ENCODE results near the gene USP49.

The USP49 gene

GRCh38 chr6:41895300-41896233 is at the start of gene USP49 (continued):
- TF ChIP-seq ZNF311 (tag by site-specific recombination; IDR thresholded peaks at IDR 0.05; ENCODE audit: borderline replicate concordance) (no peak), IKZF3 (tag by site-specific recombination; IDR thresholded peaks at IDR 0.05) (no peak), ZBTB44 (tag by site-specific recombination; IDR thresholded peaks at IDR 0.05) (no peak), ZNF138 (tag by site-specific recombination; IDR thresholded peaks at IDR 0.05; ENCODE audit: borderline replicate concordance) (no peak), ZNF350 (tag by site-specific recombination; IDR thresholded peaks at IDR 0.05) (no peak), TRIM28 (IDR thresholded peaks at IDR 0.05; ENCODE audit: borderline replicate concordance, low read length) (no peak), ZNF670 (tag by site-specific recombination; IDR thresholded peaks at IDR 0.05; ENCODE audit: low read depth) (no peak), ZNF585B (tag by site-specific recombination; IDR thresholded peaks at IDR 0.05) (no peak), ZNF677 (tag by site-specific recombination; IDR thresholded peaks at IDR 0.05) (no peak), ZFP3 (tag by site-specific recombination; IDR thresholded peaks at IDR 0.05; ENCODE audit: low read depth) (no peak), ZNF558 (tag by site-specific recombination; IDR thresholded peaks at IDR 0.05) (no peak), ZNF473 (tag by site-specific recombination; IDR thresholded peaks at IDR 0.05) (no peak), ZNF19 (tag by site-specific recombination; IDR thresholded peaks at IDR 0.05; ENCODE audit: low read depth) (no peak), ZNF707 (tag by site-specific recombination; IDR thresholded peaks at IDR 0.05) (no peak), ZNF211 (tag by site-specific recombination; IDR thresholded peaks at IDR 0.05; ENCODE audit: low read depth) (no peak), TCF7L2 (IDR thresholded peaks at IDR 0.05; ENCODE audit: borderline replicate concordance, low read depth, low read length) (peak; percentile 31; the same call in 1 of the 2 replicates), ZNF521 (tag by site-specific recombination; IDR thresholded peaks at IDR 0.05) (no peak), ZNF366 (tag by site-specific recombination; conservative IDR thresholded peaks at IDR 0.05) (no peak), ZNF837 (tag by site-specific recombination; IDR thresholded peaks at IDR 0.05) (no peak), ZNF335 (tag by site-specific recombination; conservative IDR thresholded peaks at IDR 0.05) (peak; percentile 79), ZNF776 (tag by site-specific recombination; IDR thresholded peaks at IDR 0.05; ENCODE audit: borderline replicate concordance) (no peak), ZNF280C (tag by site-specific recombination; IDR thresholded peaks at IDR 0.05) (no peak), ZNF621 (tag by site-specific recombination; IDR thresholded peaks at IDR 0.05) (no peak), ZNF280D (tag by site-specific recombination; IDR thresholded peaks at IDR 0.05) (no peak), ZNF133 (tag by site-specific recombination; IDR thresholded peaks at IDR 0.05) (no peak), GLIS1 (tag by site-specific recombination; IDR thresholded peaks at IDR 0.05) (no peak; the same call in 1 of the 2 replicates), SCRT2 (tag by site-specific recombination; IDR thresholded peaks at IDR 0.05) (no peak), ZNF10 (tag by site-specific recombination; IDR thresholded peaks at IDR 0.05) (0 out of 2 replicates have a peak, but pooled peaks have one; percentile 24), ZNF629 (tag by site-specific recombination; IDR thresholded peaks at IDR 0.05) (0 out of 2 replicates have a peak, but pooled peaks have one; percentile 9), ZNF2 (tag by site-specific recombination; IDR thresholded peaks at IDR 0.05) (no peak)
- TF ChIP-seq, protein P1, sequence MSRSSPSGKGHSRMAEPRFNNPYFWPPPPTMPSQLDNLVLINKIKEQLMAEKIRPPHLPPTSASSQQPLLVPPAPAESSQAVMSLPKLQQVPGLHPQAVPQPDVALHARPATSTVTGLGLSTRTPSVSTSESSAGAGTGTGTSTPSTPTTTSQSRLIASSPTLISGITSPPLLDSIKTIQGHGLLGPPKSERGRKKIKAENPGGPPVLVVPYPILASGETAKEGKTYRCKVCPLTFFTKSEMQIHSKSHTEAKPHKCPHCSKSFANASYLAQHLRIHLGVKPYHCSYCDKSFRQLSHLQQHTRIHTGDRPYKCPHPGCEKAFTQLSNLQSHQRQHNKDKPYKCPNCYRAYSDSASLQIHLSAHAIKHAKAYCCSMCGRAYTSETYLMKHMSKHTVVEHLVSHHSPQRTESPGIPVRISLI (tag by site-specific recombination; IDR thresholded peaks at IDR 0.05) = no peak
- TF ChIP-seq, protein P2, sequence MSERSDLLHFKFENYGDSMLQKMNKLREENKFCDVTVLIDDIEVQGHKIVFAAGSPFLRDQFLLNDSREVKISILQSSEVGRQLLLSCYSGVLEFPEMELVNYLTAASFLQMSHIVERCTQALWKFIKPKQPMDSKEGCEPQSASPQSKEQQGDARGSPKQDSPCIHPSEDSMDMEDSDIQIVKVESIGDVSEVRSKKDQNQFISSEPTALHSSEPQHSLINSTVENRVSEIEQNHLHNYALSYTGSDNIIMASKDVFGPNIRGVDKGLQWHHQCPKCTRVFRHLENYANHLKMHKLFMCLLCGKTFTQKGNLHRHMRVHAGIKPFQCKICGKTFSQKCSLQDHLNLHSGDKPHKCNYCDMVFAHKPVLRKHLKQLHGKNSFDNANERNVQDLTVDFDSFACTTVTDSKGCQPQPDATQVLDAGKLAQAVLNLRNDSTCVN (tag by site-specific recombination; optimal IDR thresholded peaks at IDR 0.05) = peak; percentile 83

All from HEK293 (cell line).